Hepatic stellate cell (primary cell): ENCODE results near the gene USPL1.
"Not testable (repeated sequence)": the region's sequence is repeated elsewhere in the genome, so short reads cannot be mapped to it uniquely, and the experiment has no call there.

Experiments used
- DNase-seq: peaks from one replicate; pipeline ENCODE4 v3.0.0; 2011; ENCODE audit warnings: low spot score

USPL1 gene

DNA sequence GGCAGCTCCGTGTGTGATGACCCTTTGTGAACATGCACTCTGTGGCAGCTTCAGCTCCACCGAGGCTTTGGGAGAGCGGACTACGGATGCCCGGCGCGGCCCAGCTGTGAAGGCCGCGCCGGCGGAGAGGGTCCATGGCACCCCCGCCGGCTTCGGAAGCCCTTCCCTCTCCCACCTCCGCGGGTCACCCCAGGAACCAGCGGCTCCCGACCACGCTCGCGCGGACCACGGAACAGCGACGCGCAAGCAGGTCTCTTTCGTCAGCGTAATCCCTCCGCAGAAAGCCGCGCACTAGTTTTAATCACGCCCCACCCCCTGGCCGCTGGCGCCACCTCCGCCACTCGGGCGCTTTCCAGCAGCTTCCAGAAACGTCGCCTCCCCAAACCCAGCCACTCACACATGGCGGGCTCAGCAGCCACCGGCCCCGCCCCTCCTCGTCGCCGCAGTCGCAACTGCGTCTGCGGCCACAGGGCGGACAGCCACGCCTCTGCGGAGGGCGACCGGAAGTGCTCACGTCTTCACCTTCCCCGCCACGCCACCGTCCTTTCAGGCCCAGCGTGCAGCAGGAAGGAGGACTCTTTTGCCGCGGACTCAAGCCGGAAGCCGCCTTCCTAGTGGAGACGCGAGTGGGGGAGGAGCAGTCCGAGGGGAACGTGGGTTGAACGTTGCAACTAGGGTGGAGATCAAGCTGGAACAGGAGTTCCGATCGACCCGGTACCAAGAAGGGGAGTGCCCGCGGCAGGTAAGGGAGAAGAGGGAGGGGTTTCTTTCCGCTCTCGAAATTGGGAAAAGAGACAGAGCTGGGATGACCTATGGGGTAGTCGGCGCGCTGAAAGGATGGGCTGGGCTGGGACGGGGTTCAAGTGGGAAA, at the start of gene USPL1:
Gene USPL1 (plus strand): TSS at position 606 of the 871 bp plus-strand sequence. CDS start 3,221 bp downstream, outside the sequence.
- peak; percentile 91 for DNase-seq

DNA sequence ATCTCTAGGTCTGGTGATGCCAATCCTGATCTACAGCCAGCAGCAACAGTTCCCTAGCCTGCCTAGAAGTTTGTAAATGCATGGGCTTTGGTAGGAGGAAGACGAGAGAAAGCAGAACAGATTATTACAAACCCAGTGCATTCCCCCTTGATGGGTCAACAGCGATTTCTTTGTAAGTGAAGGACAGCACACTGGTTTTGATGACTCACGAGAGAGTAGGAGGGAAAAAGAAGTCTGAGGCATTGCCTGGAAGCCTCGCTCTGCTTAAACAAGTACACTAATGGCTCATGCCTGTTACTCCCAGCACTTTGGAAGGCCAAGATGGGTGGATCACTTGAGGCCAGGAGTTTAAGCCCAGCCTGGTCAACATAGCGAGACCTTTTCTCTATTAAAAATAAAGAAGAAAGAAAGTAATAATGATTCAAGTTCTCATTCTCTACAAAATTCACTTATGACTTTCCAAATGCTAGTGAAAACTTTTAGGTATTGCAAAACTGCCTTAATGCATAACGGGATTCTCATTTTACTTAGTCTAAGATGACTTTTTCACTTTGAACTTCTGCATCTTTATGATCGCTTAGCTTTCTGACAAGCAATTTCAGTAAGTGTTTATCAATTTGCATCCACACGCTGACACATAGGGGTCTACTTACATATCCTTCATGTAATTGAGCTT, 47.7 kb upstream of the USPL1 start:
- peak; percentile 65 for DNase-seq

DNA sequence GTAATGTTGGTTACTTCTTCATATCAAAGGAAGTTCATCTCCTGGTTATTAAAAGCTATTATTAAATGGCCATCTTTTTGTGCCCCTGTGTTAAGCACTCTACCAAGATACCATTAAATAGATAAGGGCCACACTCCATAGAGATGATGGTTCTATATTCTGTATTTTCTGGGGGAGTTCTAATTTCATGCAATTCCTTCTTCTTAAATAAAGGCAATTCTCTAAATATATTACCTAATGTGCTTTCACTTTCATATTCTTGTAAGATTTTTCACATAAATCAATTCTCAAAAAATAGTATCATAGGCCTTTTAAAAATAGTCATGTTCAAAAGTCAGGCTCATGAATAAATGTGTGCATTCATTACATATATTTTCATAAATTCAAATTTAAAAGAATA, 47.0 kb upstream of the USPL1 start:
- no peak for DNase-seq

DNA sequence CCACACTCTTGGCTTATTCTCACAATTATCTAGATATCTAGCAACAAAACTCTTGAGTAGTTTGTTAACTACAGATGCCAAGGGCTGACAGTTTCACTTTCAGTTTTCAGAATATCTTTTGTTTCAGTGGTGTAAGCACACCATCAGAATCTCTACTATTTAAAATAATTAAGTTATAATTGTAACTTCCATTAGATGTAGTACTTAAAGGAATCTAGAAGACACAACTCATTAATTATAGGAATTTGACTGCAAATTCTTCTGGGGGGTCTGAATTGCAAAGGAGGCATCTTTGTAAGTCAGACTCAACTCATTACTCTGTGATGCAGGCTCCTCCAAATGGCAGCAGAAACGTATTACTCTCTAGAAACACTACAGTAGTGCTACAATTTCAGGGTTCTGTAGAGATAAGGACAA, 44.9 kb upstream of the USPL1 start:
- peak; percentile 23 for DNase-seq

DNA sequence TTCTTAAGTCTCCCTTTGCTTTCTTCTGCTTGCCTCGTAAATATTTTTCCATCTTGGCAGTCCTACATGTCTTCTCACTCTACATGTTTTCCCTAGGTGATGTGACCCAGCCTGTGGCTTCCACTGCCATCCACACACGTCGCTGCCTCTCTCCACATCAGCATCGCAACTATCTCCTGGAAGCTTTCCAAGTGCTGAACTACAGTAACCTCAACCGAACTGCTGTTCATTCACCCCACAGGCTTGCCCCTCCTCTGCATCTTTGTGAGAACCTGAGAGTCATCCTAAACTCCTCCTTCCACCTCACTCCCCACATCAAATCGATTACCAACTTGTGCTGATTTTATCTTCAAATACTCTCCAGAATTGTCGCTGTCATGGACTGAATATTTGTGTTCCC, 41.2 kb upstream of the USPL1 start:
- no peak for DNase-seq

DNA sequence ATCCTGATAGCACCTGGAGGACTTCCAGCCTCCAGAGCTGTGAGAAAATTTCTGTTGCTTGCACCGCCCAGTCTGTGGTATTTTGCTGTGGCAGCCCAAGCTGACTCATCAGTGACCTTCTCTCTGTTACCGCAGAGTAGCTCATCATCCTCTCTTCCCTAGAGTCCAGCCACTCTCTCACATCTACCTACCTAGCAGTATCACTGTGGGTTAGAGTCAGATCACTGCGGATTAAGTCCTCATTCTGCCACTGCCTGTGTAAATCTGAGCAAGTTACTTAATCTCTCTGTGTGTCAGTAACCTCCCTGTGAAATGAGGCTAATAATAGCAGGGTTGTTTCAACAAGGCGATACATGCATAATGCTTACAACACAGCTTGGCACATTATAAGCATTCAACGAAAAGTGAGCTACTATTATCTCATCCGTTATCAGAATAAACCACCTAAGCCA, 40.3 kb upstream of the USPL1 start:
- DNase-seq: peak; percentile 63

DNA sequence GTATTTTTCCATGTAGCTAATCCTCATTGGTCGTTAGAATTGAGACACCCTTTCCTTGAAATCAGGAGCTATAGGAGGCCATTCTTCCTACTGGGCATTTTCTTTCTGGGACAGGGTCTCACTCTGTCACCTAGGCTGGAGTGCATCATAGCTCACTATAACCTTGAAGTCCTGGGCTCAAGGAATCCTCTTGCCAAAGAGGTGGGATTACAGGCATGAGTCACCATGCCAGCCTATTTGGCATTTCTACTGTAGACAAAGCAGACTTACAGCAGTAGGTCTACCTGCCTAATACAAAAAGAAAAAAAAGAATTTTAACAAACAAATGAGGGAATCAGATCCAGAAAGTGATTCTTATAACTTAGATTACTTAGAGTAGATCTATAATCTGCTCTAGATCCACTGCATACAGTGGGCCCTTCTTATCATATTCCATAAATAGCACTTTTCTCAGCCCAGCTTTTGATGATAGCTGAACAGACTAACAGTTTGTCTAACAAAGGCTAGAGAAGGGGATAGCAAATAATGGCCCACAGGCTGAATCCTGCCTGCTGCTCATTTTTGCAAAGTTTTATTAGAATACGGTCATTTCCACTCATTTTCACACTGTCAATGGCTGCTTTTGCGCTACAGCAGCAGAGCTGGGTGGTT, 36.7 kb upstream of the USPL1 start:
- no peak for DNase-seq

DNA sequence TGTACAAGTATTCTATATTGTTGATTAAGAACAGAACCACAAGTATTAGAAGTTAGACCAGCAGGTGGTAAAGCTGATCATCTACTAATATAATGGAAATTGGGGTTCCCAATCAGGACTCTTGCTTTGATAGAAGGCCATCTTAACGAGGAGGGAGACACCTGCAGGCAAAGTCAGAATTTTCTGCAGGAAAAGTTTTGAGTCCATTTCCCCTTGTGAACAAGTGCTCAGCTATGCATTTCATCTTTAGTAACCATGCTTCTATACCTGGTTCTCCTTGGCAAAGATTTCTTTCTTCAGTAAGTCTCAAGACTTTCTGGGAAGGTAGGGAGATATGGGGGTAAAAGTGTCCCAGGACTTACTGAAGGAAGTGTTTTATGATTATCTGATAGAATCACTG, 36.1 kb upstream of the USPL1 start:
- DNase-seq: no peak

DNA sequence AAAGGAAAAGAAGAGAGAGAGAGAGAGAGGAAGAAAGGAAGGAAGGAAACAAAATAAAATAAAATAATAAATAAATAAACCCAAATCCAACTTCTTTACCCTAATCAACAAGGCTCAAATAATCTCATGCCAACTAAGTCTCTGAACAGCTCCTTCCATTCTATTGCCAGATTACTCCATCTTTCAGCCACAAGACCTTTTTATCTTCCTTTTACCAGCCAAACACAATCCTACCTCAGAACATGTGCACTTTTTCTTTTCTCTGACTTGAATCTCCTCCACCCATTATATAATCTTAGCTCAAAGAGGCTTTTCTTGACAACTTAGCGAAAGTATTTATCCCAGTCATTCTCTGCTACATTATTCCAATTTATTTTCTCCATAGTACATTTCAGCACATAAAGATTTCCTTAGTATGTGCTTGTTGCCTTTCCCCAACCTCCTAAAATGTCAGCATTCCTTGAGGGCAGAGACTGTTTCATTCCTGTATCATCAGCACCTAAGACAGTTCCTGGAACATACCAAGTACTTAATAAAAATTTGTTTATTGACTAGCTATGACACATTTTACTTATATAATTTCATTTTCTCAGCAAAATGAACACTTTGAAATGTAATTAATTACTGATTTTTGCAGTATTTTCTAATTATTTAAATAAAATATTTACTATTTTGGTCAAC, 33.5 kb upstream of the USPL1 start:
- no peak for DNase-seq

DNA sequence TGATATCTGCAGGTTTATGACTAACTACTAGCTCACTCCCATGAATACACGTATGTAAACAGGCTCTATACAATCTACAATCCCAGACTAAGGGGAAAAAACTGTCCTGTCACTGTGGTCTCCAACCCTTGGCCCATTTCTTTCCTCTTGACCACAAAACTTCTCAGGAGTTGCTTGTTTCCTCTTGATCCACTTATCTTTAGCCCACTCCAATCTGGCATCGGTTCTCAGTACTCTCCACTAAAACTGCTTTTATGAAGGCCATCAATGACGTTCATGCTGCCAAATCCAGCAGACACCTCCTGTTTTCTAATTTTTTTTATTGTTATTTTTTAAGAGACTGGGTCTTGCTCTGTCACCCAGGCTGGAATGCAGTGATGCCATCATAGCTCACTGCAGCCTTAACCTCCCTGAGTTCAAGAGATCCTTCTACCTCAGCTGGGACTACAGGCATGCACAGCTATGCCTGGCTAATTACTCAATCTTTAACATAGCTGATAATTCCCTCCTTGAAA, 31.9 kb upstream of the USPL1 start:
- no peak for DNase-seq

DNA sequence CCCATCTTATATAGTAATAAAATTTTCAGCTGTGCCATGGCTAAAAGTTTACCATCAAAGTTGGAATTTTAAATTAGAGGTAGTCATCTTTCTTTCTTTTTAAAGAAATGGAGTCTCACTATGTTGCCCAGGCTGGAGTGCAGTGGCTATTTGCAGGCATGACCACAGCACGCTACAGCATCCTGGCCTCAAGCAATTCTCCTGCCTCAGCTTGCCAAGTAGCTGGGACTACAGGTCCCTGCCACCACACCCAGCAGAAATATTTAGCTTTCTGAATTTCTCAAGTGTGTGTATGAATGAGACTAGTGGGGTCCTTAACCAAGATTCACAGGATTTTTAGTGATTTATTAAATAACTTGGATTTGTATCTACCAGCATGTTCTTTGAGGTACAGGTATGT, 30.5 kb upstream of the USPL1 start:
- DNase-seq: no peak

DNA sequence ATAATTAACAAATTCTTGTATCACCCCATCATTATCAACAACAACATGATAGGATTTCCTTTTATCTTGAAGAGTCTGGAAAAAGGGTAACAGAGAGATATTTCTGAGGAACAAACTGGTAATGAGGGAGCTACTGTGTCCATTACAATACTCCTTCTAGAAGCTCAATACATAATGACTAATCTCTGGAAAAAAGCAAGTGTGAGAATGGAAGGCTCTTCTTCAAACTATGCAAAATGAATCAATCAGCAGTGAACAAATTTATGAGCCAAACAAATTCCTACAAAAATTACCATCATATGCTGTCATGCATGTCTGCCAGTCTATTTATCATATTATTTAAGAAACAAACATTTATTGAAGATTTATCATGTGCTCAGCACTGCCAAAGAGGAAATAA, 30.0 kb upstream of the USPL1 start:
- DNase-seq: no peak

DNA sequence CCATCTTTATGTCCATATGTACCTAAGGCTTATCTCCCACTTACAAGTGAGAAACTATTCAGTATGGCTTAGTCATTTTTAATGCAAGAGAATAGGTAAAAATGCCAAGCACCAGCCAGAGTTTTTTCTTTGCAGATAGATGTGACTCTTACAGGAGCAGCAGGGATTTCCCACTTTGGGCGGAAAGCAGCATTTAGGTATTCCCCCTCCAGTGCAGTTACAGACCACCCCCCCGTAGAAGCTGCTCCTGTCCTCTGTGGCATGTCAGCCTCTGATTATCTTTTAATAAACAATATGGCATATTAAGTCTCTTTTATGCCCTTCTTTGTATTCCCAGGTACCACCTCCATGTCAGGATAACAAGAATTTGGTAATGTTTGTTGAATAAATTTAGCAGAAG, 24.7 kb upstream of the USPL1 start:
- DNase-seq: no peak

DNA sequence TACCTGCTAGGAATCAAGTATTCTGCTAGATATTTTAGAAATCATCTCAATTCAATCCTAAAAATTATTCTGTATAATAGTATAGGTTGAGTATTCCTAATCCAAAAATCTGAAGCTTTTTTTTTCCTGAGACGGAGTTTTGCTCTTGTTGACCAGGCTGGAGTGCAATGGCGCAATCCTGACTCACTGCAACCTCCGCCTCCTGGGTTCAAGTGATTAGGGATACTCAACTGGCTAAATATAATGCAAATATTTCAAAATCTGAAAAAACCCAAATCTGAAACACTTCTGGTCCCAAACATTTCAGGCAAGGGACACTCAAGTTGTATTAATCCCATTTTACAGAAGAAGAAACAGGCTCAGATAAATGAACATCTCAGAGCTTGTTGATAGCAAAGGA, 17.2 kb upstream of the USPL1 start:
- DNase-seq: no peak

DNA sequence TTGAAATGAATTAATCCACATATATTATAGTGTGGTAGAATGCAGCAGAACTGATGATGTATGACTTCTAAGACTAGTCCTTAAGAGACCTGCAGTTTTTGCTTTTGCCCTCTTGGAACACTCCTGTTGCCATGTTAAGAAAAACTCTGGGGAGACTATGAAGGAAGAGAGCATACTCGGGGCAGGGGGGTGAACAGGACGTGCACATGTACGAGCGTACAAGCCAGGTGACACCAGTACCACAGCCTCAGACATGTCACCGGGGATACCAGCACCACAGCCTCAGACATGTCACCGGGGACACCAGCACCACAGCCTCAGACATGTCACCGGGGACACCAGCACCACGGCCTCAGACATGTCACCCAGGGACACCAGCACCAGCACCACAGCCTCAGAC, 15.9 kb upstream of the USPL1 start:
- no peak for DNase-seq

DNA sequence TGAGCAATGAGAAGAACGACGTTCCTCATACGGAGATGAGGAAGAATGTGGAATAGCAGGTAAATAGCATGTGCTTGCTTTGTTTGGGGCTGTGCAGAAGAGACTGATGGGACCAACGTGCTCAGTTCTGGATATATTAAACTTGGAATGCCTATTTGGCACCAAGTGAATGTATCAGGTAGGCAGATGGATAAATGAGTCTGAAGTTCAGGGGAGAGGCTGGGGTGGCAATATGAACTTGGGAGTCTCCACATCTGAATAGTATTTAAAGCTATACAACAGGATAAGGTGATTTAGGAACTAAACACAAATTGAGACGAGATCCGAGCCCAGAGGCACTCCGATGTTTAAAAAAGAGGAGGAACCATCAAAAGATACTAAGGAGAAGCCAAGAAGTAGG, 12.7 kb upstream of the USPL1 start:
- DNase-seq: no peak

DNA sequence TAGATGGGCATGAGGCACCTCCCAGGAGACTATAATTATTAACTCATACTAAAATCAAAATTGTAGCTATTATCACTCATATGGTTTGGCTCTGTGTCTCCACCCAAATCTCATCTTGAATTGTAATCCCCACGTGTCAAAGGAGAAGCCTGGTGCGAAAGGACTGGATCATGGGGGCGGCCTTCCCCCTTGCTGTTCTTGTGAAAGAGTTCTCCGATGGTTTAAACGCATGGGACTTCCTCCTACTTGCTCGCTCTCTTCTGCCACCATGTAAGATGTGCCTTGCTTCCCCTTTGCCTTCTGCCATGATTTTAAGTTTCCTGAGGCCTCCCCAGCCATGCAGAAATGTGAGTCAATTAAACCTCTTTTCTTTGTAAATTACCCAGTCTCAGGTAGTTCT, 10.5 kb upstream of the USPL1 start:
- DNase-seq: not testable (repeated sequence)

DNA sequence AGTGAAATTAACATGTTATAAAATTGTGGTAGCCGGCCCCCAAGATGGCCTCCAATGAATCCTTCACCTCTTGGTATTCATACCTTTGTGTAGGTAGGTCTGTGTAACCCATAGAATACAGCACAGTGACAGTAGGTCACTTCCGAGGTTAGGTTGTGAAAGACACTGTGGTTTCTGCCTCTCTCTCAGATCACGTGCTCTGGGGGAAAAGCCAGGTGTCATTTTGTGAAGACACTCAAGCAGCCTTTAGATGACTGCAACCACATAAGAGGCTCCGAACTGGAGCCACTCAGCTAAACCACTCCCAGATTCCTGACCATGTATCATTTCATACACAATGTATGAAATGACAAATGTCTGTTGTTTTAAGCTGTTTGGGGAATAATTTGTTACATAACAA, 9.8 kb upstream of the USPL1 start:
- no peak for DNase-seq

DNA sequence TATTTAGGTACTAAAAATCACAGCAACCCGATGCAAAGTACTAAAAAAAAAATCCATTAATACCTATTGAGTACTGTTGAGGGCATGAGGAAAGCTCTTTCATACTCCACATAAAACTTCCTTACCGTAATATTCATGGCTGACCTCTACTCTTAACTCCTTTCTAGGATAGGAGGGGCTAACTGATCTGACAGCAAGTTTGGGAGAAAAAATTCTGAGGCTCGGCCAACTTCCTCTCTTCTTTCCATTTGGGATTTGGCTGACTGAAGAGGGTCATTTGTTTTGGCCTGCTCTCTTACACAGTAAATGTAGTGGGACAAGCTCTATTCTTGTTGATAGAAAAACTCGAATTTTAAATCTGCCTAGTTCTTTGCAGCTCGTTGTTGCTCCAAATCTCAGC, 9.4 kb upstream of the USPL1 start:
- no peak for DNase-seq

DNA sequence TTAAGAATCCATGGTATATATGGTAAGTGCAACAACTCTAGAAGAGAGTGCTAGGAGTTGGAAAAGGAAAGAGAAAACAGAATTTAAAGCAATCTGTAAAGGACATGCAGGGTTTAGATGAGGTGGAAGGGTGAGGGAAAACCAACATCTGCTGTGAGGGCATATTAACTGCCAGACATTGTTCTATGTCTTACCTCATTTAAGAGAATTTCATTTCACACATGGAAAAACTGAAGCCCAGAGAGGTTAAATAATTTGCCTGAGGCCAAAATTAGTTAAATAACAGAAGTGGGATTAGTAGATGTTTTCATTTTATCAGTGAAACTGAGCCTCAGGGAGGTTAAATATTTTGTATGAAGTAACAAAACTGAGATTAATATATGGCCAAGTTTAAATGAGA, 7.4 kb upstream of the USPL1 start:
- DNase-seq: no peak

DNA sequence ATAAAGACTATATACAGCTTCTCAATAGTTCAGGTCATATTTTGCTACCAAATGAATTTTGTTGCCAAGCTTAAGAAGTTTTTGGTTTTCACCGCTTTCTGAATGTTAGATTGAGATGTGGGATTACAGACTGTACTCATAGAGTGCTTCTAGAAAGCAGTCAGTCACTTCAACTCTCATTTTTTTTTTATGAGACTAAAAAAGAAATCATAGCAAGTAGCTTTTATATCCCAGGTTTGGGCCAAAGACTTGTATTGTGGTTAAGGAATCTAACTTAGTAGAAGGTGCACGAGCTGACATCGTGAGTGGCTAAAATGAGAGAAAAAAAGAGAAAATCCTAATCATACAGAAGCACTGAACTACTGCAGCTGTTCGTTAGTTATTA, 2.2 kb upstream of the USPL1 start:
- DNase-seq: no peak

DNA sequence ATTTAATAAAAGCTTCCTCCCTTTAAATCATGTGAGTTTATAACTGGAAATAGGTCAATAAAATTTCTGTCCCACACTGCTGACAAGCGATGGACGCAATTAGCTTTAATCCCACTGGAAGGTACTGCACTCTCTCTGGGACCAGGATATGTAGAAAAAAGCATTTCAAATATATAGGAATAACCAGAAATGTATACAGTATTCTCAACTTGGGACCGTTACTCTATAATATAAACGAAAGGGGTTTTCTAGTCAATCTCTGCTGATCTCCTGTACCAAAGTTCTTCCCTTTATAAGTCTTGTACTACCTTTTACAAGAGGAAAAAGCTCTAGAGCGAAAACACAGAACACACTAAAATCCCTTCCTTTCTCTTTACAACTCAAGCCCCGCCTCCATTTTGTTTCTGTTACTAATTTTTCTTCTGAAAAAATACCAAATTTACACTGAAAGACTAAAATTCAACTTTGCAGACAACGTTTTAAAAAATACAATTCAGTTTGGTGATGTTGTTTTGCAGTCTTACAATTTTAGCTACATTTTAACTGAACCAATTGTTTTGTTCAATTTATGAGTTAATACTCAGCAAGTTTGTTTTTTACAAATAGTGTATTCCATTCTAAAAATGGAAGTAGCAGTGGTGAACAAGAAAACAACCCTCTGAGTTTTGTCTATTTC, 1.7 kb upstream of the USPL1 start:
- no peak for DNase-seq
